H1 (cell line): ENCODE measurements around the gene TUBA8. TPM values are rescaled to one million over a fixed set of nuclear protein-coding genes. Genes with fewer than 3 reads are reported as not detected.

Experiments
- CTCF ChIP-seq, 3 experiments: IDR thresholded peaks; 1 replicate in 2 of 3; 2 replicates in 1 of 3; pipeline versions ENCODE4 v1.5.1 to v1.6.1; 2011; ENCODE audit warnings: low read length in 3 of 3, mild to moderate bottlenecking in 3 of 3, inconsistent platforms in 2 of 3, low read depth in 1 of 3, moderate library complexity in 1 of 3; ENCODE audit not compliant: insufficient read depth in 1 of 3; ENCODE audit errors: control extremely low read depth in 1 of 3
- ZNF274 ChIP-seq: IDR thresholded peaks from 2 replicates; pipeline ENCODE4 v1.7.0; 2012; ENCODE audit warnings: low read length, borderline replicate concordance; ENCODE audit errors: extremely low read depth
- polyA plus RNA-seq, 7 experiments: library from polyadenylated mRNA; depleted of rRNA in 3 of 7; stranded (reverse) in 5 of 7; unstranded in 2 of 7; fragments of >200 nt in 5 of 7; fragments of 200-250 nt in 2 of 7; gene quantifications; 1 replicate in 5 of 7; 2 replicates in 1 of 7; 4 replicates in 1 of 7; pipeline versions ENCODE4 v1.2.1 to v1.2.3, GENCODE V29; 2011 to 2013; ENCODE audit warnings: missing spikeins in 2 of 7, mixed read lengths in 2 of 7
- total RNA-seq: library from RNA; stranded (reverse); fragmentation: NEBNext Ultra II Directional; extraction: Animal tissue kit (Norgen Biotek cat#: 25700); gene quantifications from 2 replicates; pipeline ENCODE4 v1.2.1, GENCODE V29; 2021

TUBA8 gene
- total and polyA plus RNA-seq, 2 of the 8 experiments (the other 6 are each of a cell fraction or from before 2014, with no cell fraction given), result 1.0 to 4.0 TPM

GRCh38 chr22:18119409-18120110 lies 9.0 kb downstream of the TUBA8 start (continued):
- TF ChIP-seq CTCF (IDR thresholded peaks at IDR 0.05; ENCODE audit: control extremely low read depth in 1 of 3, insufficient read depth in 1 of 3, low read depth in 1 of 3, low read length in 3 of 3), result no peak
- no peak for TF ChIP-seq ZNF274
